Epithelial cell of proximal tubule (primary cell): ENCODE measurements around the gene SFTPA2. TPM values are rescaled to one million over a fixed set of nuclear protein-coding genes. Genes with fewer than 3 reads are reported as not detected.
"Not testable (repeated sequence)": the region's sequence is repeated elsewhere in the genome, so short reads cannot be mapped to it uniquely, and the experiment has no call there.

Experiments
- DNase-seq: peaks from one replicate; pipeline ENCODE4 v3.0.0-alpha.2; 2011; ENCODE audit warnings: low read depth
- H3K4me3 ChIP-seq: 2 replicates; pipeline ENCODE4 v1.5.1; 2011; ENCODE audit warnings: low read depth, mild to moderate bottlenecking, low read length
- total RNA-seq: library from RNA; depleted of rRNA; stranded (reverse); fragments of >200 nt; gene quantifications from 2 replicates; pipeline ENCODE4 v1.2.3, GENCODE V29; 2015

Gene SFTPA2
- total RNA-seq, 1 donor from 2014 or later, result not detected

GRCh38 chr10:79533142-79533902 lies 26.9 kb downstream of the SFTPA2 start:
- not testable (repeated sequence) for DNase-seq, H3K4me3 ChIP-seq

GRCh38 chr10:79528261-79528660 lies 31.9 kb downstream of the SFTPA2 start:
- H3K4me3 ChIP-seq, DNase-seq: not testable (repeated sequence)

- not testable (repeated sequence) for DNase-seq, H3K4me3 ChIP-seq
Measured at GRCh38 chr10:79525049-79525710, 35.0 kb downstream of the SFTPA2 start.

- DNase-seq, H3K4me3 ChIP-seq: not testable (repeated sequence)
Measured at GRCh38 chr10:79523157-79523853, 36.9 kb downstream of the SFTPA2 start.

- not testable (repeated sequence) for H3K4me3 ChIP-seq, DNase-seq
Measured at GRCh38 chr10:79522464-79522863, 37.7 kb downstream of the SFTPA2 start.

- DNase-seq, H3K4me3 ChIP-seq: not testable (repeated sequence)
Measured at GRCh38 chr10:79521751-79522150, 38.5 kb downstream of the SFTPA2 start.

GRCh38 chr10:79517567-79517966 lies 42.6 kb downstream of the SFTPA2 start:
- H3K4me3 ChIP-seq, DNase-seq: not testable (repeated sequence)

- DNase-seq, H3K4me3 ChIP-seq: not testable (repeated sequence)
Measured at GRCh38 chr10:79516532-79517205, 43.5 kb downstream of the SFTPA2 start.

GRCh38 chr10:79511891-79512583 lies 48.2 kb downstream of the SFTPA2 start, which contains the start of gene EIF5AL1:
EIF5AL1 (plus strand) TSS chr10:79512533; CDS start chr10:79512650, 117 bp downstream.
- not testable (repeated sequence) for DNase-seq, H3K4me3 ChIP-seq

GRCh38 chr10:79509934-79510508 lies 50.2 kb downstream of the SFTPA2 start:
- not testable (repeated sequence) for DNase-seq, H3K4me3 ChIP-seq

GRCh38 chr10:79509306-79509933 lies 50.8 kb downstream of the SFTPA2 start:
- not testable (repeated sequence) for H3K4me3 ChIP-seq, DNase-seq

GRCh38 chr10:79508245-79508644 lies 52.0 kb downstream of the SFTPA2 start:
- DNase-seq, H3K4me3 ChIP-seq: not testable (repeated sequence)
